Measurements from ENCODE around the gene FSTL3.
"Not testable (repeated sequence)": the region's sequence is repeated elsewhere in the genome, so short reads cannot be mapped to it uniquely, and the experiment has no call there.

FSTL3 gene

DNA sequence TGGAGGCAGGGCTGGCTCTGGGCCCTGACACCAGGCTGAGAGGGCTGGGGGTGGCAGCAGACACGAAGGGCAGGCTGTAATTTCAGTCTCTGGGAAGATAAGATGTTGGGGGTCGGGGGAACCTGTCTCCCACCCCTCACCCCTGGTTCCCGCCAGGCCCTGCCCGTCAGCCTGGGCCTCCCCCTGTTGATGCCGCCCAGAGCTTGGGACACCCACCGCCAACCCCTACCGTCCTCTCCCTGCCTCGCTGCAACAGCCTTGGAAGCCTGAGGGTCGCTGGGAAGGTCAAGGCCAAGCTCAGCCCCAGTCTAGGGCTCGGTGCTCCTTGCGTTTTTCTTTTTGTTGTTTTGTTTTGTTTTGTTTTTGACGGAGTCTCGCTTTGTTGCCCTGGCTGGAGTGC is 47.1 kb downstream of the FSTL3 start:
- TF ChIP-seq, protein P1, sequence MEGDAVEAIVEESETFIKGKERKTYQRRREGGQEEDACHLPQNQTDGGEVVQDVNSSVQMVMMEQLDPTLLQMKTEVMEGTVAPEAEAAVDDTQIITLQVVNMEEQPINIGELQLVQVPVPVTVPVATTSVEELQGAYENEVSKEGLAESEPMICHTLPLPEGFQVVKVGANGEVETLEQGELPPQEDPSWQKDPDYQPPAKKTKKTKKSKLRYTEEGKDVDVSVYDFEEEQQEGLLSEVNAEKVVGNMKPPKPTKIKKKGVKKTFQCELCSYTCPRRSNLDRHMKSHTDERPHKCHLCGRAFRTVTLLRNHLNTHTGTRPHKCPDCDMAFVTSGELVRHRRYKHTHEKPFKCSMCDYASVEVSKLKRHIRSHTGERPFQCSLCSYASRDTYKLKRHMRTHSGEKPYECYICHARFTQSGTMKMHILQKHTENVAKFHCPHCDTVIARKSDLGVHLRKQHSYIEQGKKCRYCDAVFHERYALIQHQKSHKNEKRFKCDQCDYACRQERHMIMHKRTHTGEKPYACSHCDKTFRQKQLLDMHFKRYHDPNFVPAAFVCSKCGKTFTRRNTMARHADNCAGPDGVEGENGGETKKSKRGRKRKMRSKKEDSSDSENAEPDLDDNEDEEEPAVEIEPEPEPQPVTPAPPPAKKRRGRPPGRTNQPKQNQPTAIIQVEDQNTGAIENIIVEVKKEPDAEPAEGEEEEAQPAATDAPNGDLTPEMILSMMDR (conservative IDR thresholded peaks at IDR 0.05; ENCODE audit: low read depth): no peak
- POLR2A ChIA-PET (ENCODE audit: low non-redundant PET): no interaction called here
- no peak for DNase-seq (ENCODE audit: low spot score)
- no peak overlapping the region for H3K27ac ChIP-seq
- CTCF ChIA-PET: no interaction called here

DNA sequence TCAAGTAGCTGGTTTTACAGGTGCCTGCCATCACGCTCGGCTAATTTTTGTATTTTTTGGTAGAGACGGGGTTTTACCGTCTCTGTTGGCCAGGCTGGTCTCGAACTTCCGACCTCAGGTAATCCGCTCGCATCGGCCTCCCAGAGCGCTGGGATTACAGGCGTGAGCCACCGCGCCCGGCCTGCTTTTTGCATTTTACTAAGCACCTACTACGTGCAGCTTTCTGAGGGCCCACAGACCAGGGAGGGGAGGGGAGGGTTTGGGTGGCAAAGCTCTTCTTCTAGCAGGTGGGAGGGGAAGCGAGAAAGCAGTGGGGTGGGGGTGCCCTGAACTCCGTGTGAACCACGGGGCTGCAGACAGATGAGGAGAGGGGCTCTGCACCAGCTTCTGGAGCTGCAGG is 47.5 kb downstream of the FSTL3 start:
- POLR2A ChIA-PET (ENCODE audit: low non-redundant PET): no interaction called here
- CTCF ChIA-PET: no interaction called here
- no peak overlapping the region for H3K27ac ChIP-seq

DNA sequence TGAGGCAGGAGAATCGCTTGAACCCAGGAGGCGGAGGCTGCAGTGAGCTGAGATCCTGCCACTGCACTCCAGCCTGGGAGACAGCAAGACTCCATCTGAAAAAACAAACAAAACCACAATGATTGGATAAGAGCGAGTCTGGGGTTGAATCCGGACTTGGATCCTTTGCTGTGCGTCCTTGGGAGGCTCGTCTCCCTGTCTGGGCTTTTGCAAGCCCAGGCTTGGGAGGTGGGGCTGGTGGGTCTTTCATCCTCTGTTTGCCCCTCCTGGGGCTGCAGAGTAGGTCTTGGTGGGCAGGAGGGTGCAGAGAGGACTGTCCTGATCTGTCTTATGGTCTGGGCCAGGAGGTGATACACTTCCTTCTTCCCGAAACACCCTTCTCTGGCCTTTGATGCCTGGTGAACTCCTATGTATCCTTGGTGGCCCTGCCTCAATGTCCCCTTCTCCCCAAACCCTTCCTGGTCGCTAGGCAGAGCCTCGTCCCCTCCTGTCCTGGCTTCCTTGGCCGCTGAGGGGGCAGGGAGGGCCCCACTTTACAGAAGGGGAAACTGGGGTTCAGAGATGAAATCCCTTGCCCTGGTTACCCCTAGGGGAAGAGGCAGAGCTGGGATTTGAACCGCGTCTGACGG is 49.4 kb downstream of the FSTL3 start:
- DNase-seq (ENCODE audit: low spot score): no peak
- ChIA-PET CTCF (no interaction called here), POLR2A (ENCODE audit: low non-redundant PET) (no interaction called here)
- TF ChIP-seq, protein P1 (conservative IDR thresholded peaks at IDR 0.05; ENCODE audit: low read depth): no peak
- no peak overlapping the region for H3K27ac ChIP-seq

More for the DNA sequence above, 47.5 kb downstream of the FSTL3 start:
- TF ChIP-seq, protein P1 (conservative IDR thresholded peaks at IDR 0.05; ENCODE audit: low read depth): no peak
- DNase-seq (ENCODE audit: low spot score): no peak

GRCh38 chr19:726993-727956 is 51.1 kb downstream of the FSTL3 start:
- TF ChIP-seq, protein P1 (conservative IDR thresholded peaks at IDR 0.05; ENCODE audit: low read depth): no peak
- no peak overlapping the region for H3K27ac ChIP-seq
- POLR2A ChIA-PET (ENCODE audit: low non-redundant PET): no interaction called here
- CTCF ChIA-PET: no interaction called here
- DNase-seq (ENCODE audit: low spot score): no peak

GRCh38 chr19:728011-728410 is 51.8 kb downstream of the FSTL3 start:
- H3K27ac ChIP-seq: no peak overlapping the region
- ChIA-PET POLR2A (ENCODE audit: low non-redundant PET) (no interaction called here), CTCF (no interaction called here)
- TF ChIP-seq, protein P1 (conservative IDR thresholded peaks at IDR 0.05; ENCODE audit: low read depth): no peak
- DNase-seq (ENCODE audit: low spot score): no peak

DNA sequence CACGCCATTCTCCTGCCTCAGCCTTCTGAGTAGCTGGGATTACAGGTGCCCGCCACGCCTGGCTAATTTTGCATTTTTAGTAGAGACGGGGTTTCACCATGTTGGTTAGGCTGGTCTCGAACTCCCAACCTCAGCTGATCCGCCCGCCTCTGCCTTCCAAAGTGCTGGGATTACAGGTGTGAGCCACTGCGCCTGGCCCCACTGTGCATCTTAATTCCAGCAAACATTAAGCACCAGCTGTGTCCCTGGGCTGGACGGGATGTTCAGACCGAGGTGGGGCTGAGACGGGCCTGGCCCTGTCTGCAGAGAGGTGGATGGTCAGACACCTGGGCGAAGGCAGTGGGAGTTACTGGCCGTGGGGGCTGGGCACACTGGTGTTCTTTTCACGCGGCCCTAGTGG is 53.4 kb downstream of the FSTL3 start:
- POLR2A ChIA-PET (ENCODE audit: low non-redundant PET); CTCF ChIA-PET; H3K27ac ChIP-seq: not testable (repeated sequence)

More for the DNA sequence above, 53.4 kb downstream of the FSTL3 start:
- not testable (repeated sequence) for DNase-seq (ENCODE audit: low spot score)
